ENCODE results near the gene NKIRAS2.

The NKIRAS2 gene

DNA sequence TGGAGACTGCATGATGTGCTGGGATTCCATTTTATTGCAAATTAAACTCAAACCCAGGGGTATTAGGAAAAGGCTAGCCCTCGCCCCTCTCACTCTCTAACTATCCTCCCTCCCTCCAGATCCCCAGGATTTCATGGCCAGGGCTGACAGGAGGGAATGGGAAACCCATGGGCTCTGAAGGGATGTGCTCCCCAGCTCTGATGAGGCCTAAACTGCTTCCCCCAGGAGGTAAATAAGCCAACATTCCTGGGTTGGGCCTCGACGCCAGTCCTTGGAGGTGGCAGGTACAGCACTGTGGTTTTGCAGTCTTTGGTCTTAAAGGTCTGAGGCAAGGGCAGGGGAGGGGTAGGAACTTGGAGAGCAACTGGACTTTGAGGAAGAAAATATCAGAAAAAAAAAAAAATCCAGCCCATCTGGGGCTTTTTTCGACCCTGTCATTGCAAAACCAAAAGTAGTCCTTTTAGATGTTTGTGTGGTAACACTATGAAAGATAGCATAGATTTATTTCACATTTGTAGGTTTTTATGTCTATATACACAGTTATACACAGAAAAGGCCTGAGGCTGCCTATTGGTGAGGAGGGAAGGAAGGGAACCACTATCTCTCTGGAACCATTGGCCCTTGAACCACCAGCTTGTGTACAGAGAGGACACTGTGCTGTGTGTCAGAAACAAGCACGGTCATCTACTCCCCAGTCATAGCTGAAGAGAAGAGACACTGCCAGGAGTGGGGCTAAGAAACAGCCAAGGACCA, 18.5 kb downstream of the NKIRAS2 start:
- peak; percentile 69 for DNase-seq (ENCODE audit: low spot score)
- TF ChIP-seq, protein P1, sequence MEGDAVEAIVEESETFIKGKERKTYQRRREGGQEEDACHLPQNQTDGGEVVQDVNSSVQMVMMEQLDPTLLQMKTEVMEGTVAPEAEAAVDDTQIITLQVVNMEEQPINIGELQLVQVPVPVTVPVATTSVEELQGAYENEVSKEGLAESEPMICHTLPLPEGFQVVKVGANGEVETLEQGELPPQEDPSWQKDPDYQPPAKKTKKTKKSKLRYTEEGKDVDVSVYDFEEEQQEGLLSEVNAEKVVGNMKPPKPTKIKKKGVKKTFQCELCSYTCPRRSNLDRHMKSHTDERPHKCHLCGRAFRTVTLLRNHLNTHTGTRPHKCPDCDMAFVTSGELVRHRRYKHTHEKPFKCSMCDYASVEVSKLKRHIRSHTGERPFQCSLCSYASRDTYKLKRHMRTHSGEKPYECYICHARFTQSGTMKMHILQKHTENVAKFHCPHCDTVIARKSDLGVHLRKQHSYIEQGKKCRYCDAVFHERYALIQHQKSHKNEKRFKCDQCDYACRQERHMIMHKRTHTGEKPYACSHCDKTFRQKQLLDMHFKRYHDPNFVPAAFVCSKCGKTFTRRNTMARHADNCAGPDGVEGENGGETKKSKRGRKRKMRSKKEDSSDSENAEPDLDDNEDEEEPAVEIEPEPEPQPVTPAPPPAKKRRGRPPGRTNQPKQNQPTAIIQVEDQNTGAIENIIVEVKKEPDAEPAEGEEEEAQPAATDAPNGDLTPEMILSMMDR (IDR thresholded peaks at IDR 0.05; ENCODE audit: borderline replicate concordance, control extremely low read depth, extremely low read depth, insufficient read depth, missing control alignments), result no peak
- in situ Hi-C loops (cut with MboI; ENCODE audit: low sequenced_read_pairs, unreplicated experiment), result no loop called here

DNA sequence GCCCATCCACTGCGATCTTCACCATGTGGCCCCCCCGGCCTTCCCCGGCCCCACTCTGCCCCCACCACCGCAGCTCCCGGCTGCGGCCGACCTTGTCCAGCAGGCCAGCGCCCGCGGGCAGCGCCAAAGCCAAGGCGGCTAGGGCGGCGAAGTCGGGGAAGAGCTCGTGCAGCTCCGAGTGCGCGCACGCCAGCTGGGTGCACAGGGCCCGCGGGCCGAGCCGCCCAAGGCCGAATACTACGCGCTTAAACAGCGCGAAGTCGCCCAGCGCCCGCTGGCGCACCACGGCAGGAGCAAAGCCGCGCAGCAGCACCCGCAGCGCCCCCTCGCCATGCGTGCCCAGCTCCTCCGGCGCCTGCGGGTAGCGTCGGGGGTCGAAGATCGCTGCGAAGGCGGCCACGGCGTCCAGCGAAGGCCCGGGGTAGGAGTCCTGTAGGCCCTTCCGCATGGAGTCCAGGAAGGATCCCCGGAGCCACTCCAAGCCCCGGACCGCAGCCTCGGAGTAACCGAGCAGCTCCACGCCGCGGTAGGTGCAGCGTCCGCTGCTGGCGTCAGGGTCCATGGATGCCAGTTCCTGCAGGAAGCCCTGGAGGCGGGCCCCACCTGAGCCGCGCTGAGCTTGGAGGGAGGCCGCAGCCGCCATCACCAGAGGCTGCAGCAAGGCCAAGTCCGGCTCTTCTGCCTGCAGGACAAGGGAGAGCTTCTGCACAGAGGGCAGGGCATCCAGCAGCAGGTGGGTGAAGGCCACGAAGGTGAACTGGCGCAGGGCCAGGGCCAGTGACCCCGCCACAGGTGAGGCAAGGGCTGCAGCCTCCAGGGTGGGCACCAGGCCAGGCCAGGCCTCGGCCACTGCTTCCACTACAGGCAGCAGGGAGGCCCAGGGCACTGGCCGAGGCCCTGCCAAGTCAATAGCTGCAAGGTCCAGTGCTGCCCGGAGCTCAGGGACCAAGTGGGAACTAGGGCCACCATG, 20.2 kb downstream of the NKIRAS2 start:
- TF ChIP-seq, protein P1 (IDR thresholded peaks at IDR 0.05; ENCODE audit: borderline replicate concordance, control extremely low read depth, extremely low read depth, insufficient read depth, missing control alignments), result no peak
- in situ Hi-C loops (cut with MboI; ENCODE audit: low sequenced_read_pairs, unreplicated experiment), result no loop called here
- no peak for DNase-seq (ENCODE audit: low spot score)

GRCh38 chr17:42040818-42041217, 20.9 kb downstream of the NKIRAS2 start:
- TF ChIP-seq, protein P1 (IDR thresholded peaks at IDR 0.05; ENCODE audit: borderline replicate concordance, control extremely low read depth, extremely low read depth, insufficient read depth, missing control alignments), result no peak
- in situ Hi-C loops (cut with MboI; ENCODE audit: low sequenced_read_pairs, unreplicated experiment), result no loop called here
- no peak for DNase-seq (ENCODE audit: low spot score)

- TF ChIP-seq, protein P1 (IDR thresholded peaks at IDR 0.05; ENCODE audit: borderline replicate concordance, control extremely low read depth, extremely low read depth, insufficient read depth, missing control alignments), result no peak
- in situ Hi-C loops (cut with MboI; ENCODE audit: low sequenced_read_pairs, unreplicated experiment), result no loop called here
Measured at GRCh38 chr17:42041619-42042018, 21.7 kb downstream of the NKIRAS2 start.

GRCh38 chr17:42042598-42043319, 22.9 kb downstream of the NKIRAS2 start:
- TF ChIP-seq, protein P1 (IDR thresholded peaks at IDR 0.05; ENCODE audit: borderline replicate concordance, control extremely low read depth, extremely low read depth, insufficient read depth, missing control alignments), result no peak

More at GRCh38 chr17:42041619-42042018, 21.7 kb downstream of the NKIRAS2 start:
- DNase-seq (ENCODE audit: low spot score), result no peak

GRCh38 chr17:42045719-42046118, 25.8 kb downstream of the NKIRAS2 start:
- in situ Hi-C loops (cut with MboI; ENCODE audit: low sequenced_read_pairs, unreplicated experiment), result no loop called here
- TF ChIP-seq, protein P1 (IDR thresholded peaks at IDR 0.05; ENCODE audit: borderline replicate concordance, control extremely low read depth, extremely low read depth, insufficient read depth, missing control alignments), result no peak
- DNase-seq (ENCODE audit: low spot score), result no peak

More at GRCh38 chr17:42042598-42043319, 22.9 kb downstream of the NKIRAS2 start:
- in situ Hi-C loops (cut with MboI; ENCODE audit: low sequenced_read_pairs, unreplicated experiment), result no loop called here
- DNase-seq (ENCODE audit: low spot score), result no peak

All from GM13976 (cell line).